K562 (cell line): ENCODE data around the gene LRRTM4. TPM values are rescaled to one million over a fixed set of nuclear protein-coding genes. Genes with fewer than 3 reads are reported as not detected.

Source experiments
- ATAC-seq: fragments of 200-7000 bp; cut with Tn5 transposase; 3 replicates; pipeline ENCODE4 v1.9.1; 2020; ENCODE audit warnings: moderate library complexity
- BruUV-seq: library from RNA; stranded (reverse); fragments of 400-500 nt; replicated peaks from 2 replicates; lab custom pipeline; 2021; lab: Mats Ljungman, UMichigan
- CTCF ChIA-PET: fragments of 300-600 bp; formaldehyde crosslinking; extraction: SDS; loops from one replicate; lab custom pipeline; 2021; ENCODE audit warnings: low intra/inter-chr PET ratio; lab: Yijun Ruan, JAX
- POLR2A ChIA-PET: fragments of 300-600, 350-650 bp; sonication (Branson Sonifier 250); formaldehyde crosslinking; extraction: SDS; loops from one replicate; lab custom pipeline; 2021; ENCODE audit warnings: antibody characterized with exemption, inconsistent platforms; lab: Yijun Ruan, JAX
- DNase-seq, 4 experiments: peaks; one replicate each; pipeline versions ENCODE4 v3.0.0 to v3.0.0-alpha.2; 2011 to 2018; ENCODE audit warnings: low spot score in 3 of 4, mixed read lengths in 3 of 4; ENCODE audit errors: extremely low read depth in 1 of 4
- FAIRE-seq: peaks from 2 replicates; lab custom pipeline; 2011; peaks lifted over from hg19 to GRCh38; lab: Jason Lieb, UNC
- H2AFZ ChIP-seq: 2 replicates; pipeline ENCODE4 v1.6.0; 2011; ENCODE audit warnings: low read depth, low read length, control low read depth, inconsistent platforms
- H3K27ac ChIP-seq: fragments of 200-600 bp; 3 replicates; pipeline ENCODE4 v1.8.0; 2011; ENCODE audit warnings: low read depth, mild to moderate bottlenecking, control low read depth, inconsistent platforms, low read length, moderate library complexity, mixed read lengths; ENCODE audit errors: extremely low read depth
- H3K27me3 ChIP-seq, 2 experiments: fragments of 300-600 bp in 1 of 2; 2 replicates in 1 of 2; 3 replicates in 1 of 2; pipeline versions ENCODE4 v1.6.0 to v1.8.0; 2011; ENCODE audit warnings: inconsistent platforms in 2 of 2, low read length in 2 of 2, mild to moderate bottlenecking in 1 of 2, mixed read lengths in 1 of 2, moderate library complexity in 1 of 2; ENCODE audit not compliant: control insufficient read depth in 2 of 2, insufficient read depth in 2 of 2
- H3K36me3 ChIP-seq: fragments of 300-600 bp; 3 replicates; pipeline ENCODE4 v1.8.0; 2011; ENCODE audit warnings: mild to moderate bottlenecking, low read length, inconsistent platforms; ENCODE audit not compliant: control insufficient read depth, insufficient read depth
- H3K4me1 ChIP-seq, 2 experiments: fragments of 200-600 bp in 1 of 2; replicated peaks in 1 of 2; 2 replicates in 1 of 2; 3 replicates in 1 of 2; pipeline versions ENCODE4 v1.5.1 to v1.8.0; 2011; ENCODE audit warnings: inconsistent platforms in 2 of 2, low read length in 2 of 2, mild to moderate bottlenecking in 1 of 2, mixed read lengths in 1 of 2, moderate library complexity in 1 of 2; ENCODE audit not compliant: control insufficient read depth in 2 of 2, insufficient read depth in 2 of 2
- H3K4me2 ChIP-seq: 2 replicates; pipeline ENCODE4 v1.6.1; 2011; ENCODE audit warnings: low read length, control low read depth, inconsistent platforms, mixed read lengths; ENCODE audit not compliant: insufficient read depth
- H3K4me3 ChIP-seq: fragments of 200-600 bp; sonication (generic), shearing (Covaris generic); 2 replicates; pipeline ENCODE4 v1.5.1; 2016; ENCODE audit warnings: control low read depth, inconsistent platforms
- H3K79me2 ChIP-seq: fragments of 200-600 bp; 3 replicates; pipeline ENCODE4 v1.8.0; 2011; ENCODE audit warnings: low read length, inconsistent platforms; ENCODE audit not compliant: control insufficient read depth, insufficient read depth
- H3K9ac ChIP-seq, 2 experiments: 2 replicates each; pipeline versions ENCODE4 v1.6.0 to v1.6.1; 2011; ENCODE audit warnings: low read depth in 2 of 2, low read length in 2 of 2, control low read depth in 1 of 2, inconsistent platforms in 1 of 2, mild to moderate bottlenecking in 1 of 2, mixed read lengths in 1 of 2; ENCODE audit not compliant: insufficient read depth in 1 of 2
- H3K9me1 ChIP-seq: one replicate; pipeline ENCODE4 v1.6.0; 2011; ENCODE audit warnings: inconsistent platforms, mild to moderate bottlenecking, low read length, moderate library complexity; ENCODE audit not compliant: control insufficient read depth, insufficient read depth
- H3K9me3 ChIP-seq: replicated peaks from 2 replicates; pipeline ENCODE4 v1.5.1; 2011; ENCODE audit warnings: low read depth, low read length, inconsistent platforms; ENCODE audit not compliant: control insufficient read depth, insufficient read depth
- H4K20me1 ChIP-seq: replicated peaks from 2 replicates; pipeline ENCODE4 v1.6.1; 2011; ENCODE audit warnings: low read length, inconsistent platforms, mixed read lengths; ENCODE audit not compliant: control insufficient read depth, insufficient read depth
- CTCF ChIP-seq, 3 experiments: IDR thresholded peaks in 2 of 3; conservative IDR thresholded peaks in 1 of 3; 2 replicates each; pipeline ENCODE4 v1.5.1; 2011 to 2012; ENCODE audit warnings: low read length in 3 of 3, mild to moderate bottlenecking in 3 of 3, control low read depth in 2 of 3, improper control_type of control experiment in 1 of 3, inconsistent platforms in 1 of 3, low read depth in 1 of 3, mixed read lengths in 1 of 3, moderate library complexity in 1 of 3; ENCODE audit not compliant: insufficient read depth in 2 of 3
- EZH2 ChIP-seq: IDR thresholded peaks from 2 replicates; pipeline ENCODE4 v1.6.1; 2012; ENCODE audit warnings: low read depth, mild to moderate bottlenecking, inconsistent platforms, low read length, borderline replicate concordance
- FOXA3 ChIP-seq, 2 experiments: fragments of 450-650 bp in 1 of 2; sonication (generic) in 1 of 2; formaldehyde crosslinking; IDR thresholded peaks in 1 of 2; conservative IDR thresholded peaks in 1 of 2; 2 replicates each; pipeline versions ENCODE4 v1.4.0 to v1.8.0; 2020 to 2022; ENCODE audit warnings: mild to moderate bottlenecking in 2 of 2, missing genetic modification reagents in 1 of 2
- FOXO4 ChIP-seq: fragments of 450-650 bp; formaldehyde crosslinking; IDR thresholded peaks from 2 replicates; pipeline ENCODE4 v1.4.0; 2020; ENCODE audit warnings: mild to moderate bottlenecking, moderate library complexity
- GATAD2A ChIP-seq: fragments of 450-650 bp; IDR thresholded peaks from 2 replicates; pipeline ENCODE4 v1.6.1; 2017
- HEY1 ChIP-seq: fragments of 250-450 bp; sonication (Bioruptor Pico); IDR thresholded peaks from 2 replicates; pipeline ENCODE4 v1.5.0; 2020; ENCODE audit warnings: mild to moderate bottlenecking, moderate library complexity, borderline replicate concordance
- NEUROD1 ChIP-seq: fragments of 150-350 bp; IDR thresholded peaks from 2 replicates; pipeline ENCODE4 v1.6.1; 2014; ENCODE audit warnings: borderline replicate concordance, low read length, low read depth; ENCODE audit not compliant: partially characterized antibody
- SNRNP70 ChIP-seq: fragments of 200-400 bp; formaldehyde crosslinking; optimal IDR thresholded peaks from 2 replicates; pipeline ENCODE3; 2017; ENCODE audit warnings: low read depth, low read length
- TGIF2 ChIP-seq: sonication (generic); formaldehyde crosslinking; IDR thresholded peaks from 2 replicates; pipeline ENCODE4 v1.8.1; 2022; ENCODE audit warnings: mild to moderate bottlenecking, missing genetic modification reagents, moderate library complexity
- ZNF277 ChIP-seq: fragments of 250-450 bp; sonication (Bioruptor Pico); IDR thresholded peaks from 2 replicates; pipeline ENCODE4 v1.8.0; 2022; ENCODE audit warnings: inconsistent platforms, mild to moderate bottlenecking, moderate library complexity, borderline replicate concordance
- in situ Hi-C: fragments of 300-500 bp; cut with MboI; formaldehyde crosslinking; loops from 4 replicates; pipeline ENCODE4 v1.15.0; 2018; ENCODE audit warnings: inconsistent platforms, mixed read lengths
- intact Hi-C: fragments of 100-400 bp; cut with micrococcal nuclease; formaldehyde crosslinking; loops from 2 replicates; pipeline ENCODE4 v1.14.2; 2022
- polyA plus RNA-seq, 8 experiments: library from polyadenylated mRNA; depleted of rRNA in 4 of 8; stranded (reverse) in 5 of 8; unstranded in 3 of 8; fragments of >200 nt; fragmentation: Nextera tagmentation in 2 of 8; fragmentation: Illumina TruSeq in 1 of 8; extraction: Ambion mirVana in 2 of 8; extraction: Trizol in 1 of 8; gene quantifications; 2 replicates each; pipeline versions ENCODE4 v1.2.1 to v1.2.3, GENCODE V29; 2011 to 2014; ENCODE audit warnings: inconsistent platforms in 1 of 8, missing spikeins in 1 of 8
- total RNA-seq, 7 experiments: library from RNA; depleted of rRNA in 6 of 7; stranded (reverse); fragments of >200 nt in 6 of 7; fragmentation: Illumina TruSeq in 2 of 7; extraction: Trizol in 2 of 7; gene quantifications; 2 replicates each; pipeline versions ENCODE4 v1.2.1 to v1.2.3, GENCODE V29; 2011 to 2021; ENCODE audit warnings: low replicate concordance in 1 of 7

Gene LRRTM4
- total and polyA plus RNA-seq, 9 of the 15 experiments (the other 6 are each of a cell fraction or from before 2014, with no cell fraction given) = 0.04 TPM; not detected in 6

- in situ Hi-C loops (no loop called here), intact Hi-C loops (no loop called here)
- no peak for ATAC-seq
- Histone ChIP-seq H3K9me1 (no peaks in the 10 kb centered on the region), H3K27me3 (no peaks in the 10 kb centered on the region), H3K4me1 (no peaks in the 10 kb centered on the region), H3K36me3 (no peaks in the 10 kb centered on the region), H3K27ac (no peak overlapping the region), H3K9ac (no peak overlapping the region), H3K79me2 (no peaks in the 10 kb centered on the region), H2AFZ (no peak overlapping the region), H3K4me2 (no peak overlapping the region), H4K20me1 (no peaks in the 10 kb centered on the region), H3K4me3 (no peak overlapping the region), H3K9me3 (no peaks in the 10 kb centered on the region; the same call in 1 of the 2 replicates)
- ChIA-PET CTCF (no interaction called here), POLR2A (no interaction called here)
- no TSS peak for BruUV-seq
- no peak for FAIRE-seq
- no peak for TF ChIP-seq NEUROD1
- no peak for TF ChIP-seq FOXA3 (CRISPR knock-in tag; conservative IDR thresholded peaks at IDR 0.05 in 1 of 2, IDR thresholded peaks at IDR 0.05 in 1 of 2)
- no peak for TF ChIP-seq TGIF2
- TF ChIP-seq SNRNP70 = no peak
- TF ChIP-seq FOXO4 (CRISPR knock-in tag) = no peak
- TF ChIP-seq HEY1 (CRISPR knock-in tag) = no peak
- no peak for TF ChIP-seq CTCF (IDR thresholded peaks at IDR 0.05 in 2 of 3, conservative IDR thresholded peaks at IDR 0.05 in 1 of 3; ENCODE audit: insufficient read depth in 2 of 3, low read depth in 1 of 3, low read length in 3 of 3)
- no peak for TF ChIP-seq GATAD2A
- no peak for TF ChIP-seq EZH2
- no peak for TF ChIP-seq ZNF277 (CRISPR knock-in tag)
- DNase-seq = no peak
Measured at GRCh38 chr2:77348821-77349220, 173.4 kb downstream of the LRRTM4 start.
